DMS114 treated with DMSO at 0.1 percent for 48 hours (cell line): Measurements from ENCODE around the gene UBR1.
"Not testable (repeated sequence)": the region's sequence is repeated elsewhere in the genome, so short reads cannot be mapped to it uniquely, and the experiment has no call there.

Experiments
- DNase-seq: peaks from one replicate; lab custom pipeline; 2025; ENCODE audit not compliant: unreplicated experiment; lab: John Stamatoyannopoulos, UW

UBR1 gene

GRCh38 chr15:42918047-42918446 lies 187.8 kb downstream of the UBR1 start:
- DNase-seq, result no peak

- DNase-seq, result no peak
Measured at GRCh38 chr15:42915654-42916315, 190.1 kb downstream of the UBR1 start.

GRCh38 chr15:42914728-42915497 lies 190.9 kb downstream of the UBR1 start:
- peak; percentile 29 for DNase-seq

- DNase-seq, result no peak
Measured at GRCh38 chr15:42911058-42911592, 194.7 kb downstream of the UBR1 start.

- no peak for DNase-seq
Measured at GRCh38 chr15:42908538-42908937, 197.3 kb downstream of the UBR1 start.

- no peak for DNase-seq
Measured at GRCh38 chr15:42903388-42904324, 202.2 kb downstream of the UBR1 start.

GRCh38 chr15:42893911-42894310 lies 211.9 kb downstream of the UBR1 start:
- not testable (repeated sequence) for DNase-seq
